K562 (cell line): ENCODE results near the gene PAF1. TPM values are rescaled to one million over a fixed set of nuclear protein-coding genes. Genes with fewer than 3 reads are reported as not detected.

Source experiments
- ARID4B ChIP-seq: sonication (generic); formaldehyde crosslinking; IDR thresholded peaks from 2 replicates; pipeline ENCODE4 v1.8.0; 2022; ENCODE audit warnings: mild to moderate bottlenecking, missing genetic modification reagents
- ATF1 ChIP-seq, 2 experiments: fragments of 450-650 bp in 1 of 2; IDR thresholded peaks; 2 replicates each; pipeline ENCODE4 v1.6.1; 2016; ENCODE audit warnings: missing compliant biosample characterization in 1 of 2, missing genetic modification characterization in 1 of 2
- CBX1 ChIP-seq: sonication (generic); IDR thresholded peaks from 2 replicates; pipeline ENCODE4 v1.6.1; 2016; ENCODE audit warnings: antibody characterized with exemption, low read depth, mild to moderate bottlenecking
- CHD2 ChIP-seq: IDR thresholded peaks from 2 replicates; pipeline ENCODE4 v1.6.1; 2011; ENCODE audit warnings: low read depth, low read length
- HBP1 ChIP-seq: fragments of 450-650 bp; formaldehyde crosslinking; IDR thresholded peaks from 2 replicates; pipeline ENCODE4 v1.4.0; 2022; ENCODE audit warnings: missing genetic modification characterization
- IRF2 ChIP-seq: sonication (generic); formaldehyde crosslinking; IDR thresholded peaks from 2 replicates; pipeline ENCODE4 v1.8.1; 2022; ENCODE audit warnings: mild to moderate bottlenecking, missing genetic modification reagents
- JUN ChIP-seq, 2 experiments: sonication (generic) in 1 of 2; formaldehyde crosslinking in 1 of 2; IDR thresholded peaks; 2 replicates each; pipeline versions ENCODE4 v1.6.1 to v1.8.0; 2012 to 2022; ENCODE audit warnings: borderline replicate concordance in 2 of 2, mild to moderate bottlenecking in 2 of 2, improper control_type of control experiment in 1 of 2, low read depth in 1 of 2, low read length in 1 of 2, missing genetic modification reagents in 1 of 2
- KDM1A ChIP-seq, 2 experiments: fragments of 450-650 bp; IDR thresholded peaks; 2 replicates each; pipeline ENCODE4 v1.6.1; 2016; ENCODE audit warnings: mild to moderate bottlenecking in 2 of 2
- KLF1 ChIP-seq: fragments of 450-650 bp; IDR thresholded peaks from 2 replicates; pipeline ENCODE4 v1.6.1; 2016; ENCODE audit warnings: missing genetic modification characterization, missing compliant biosample characterization
- MTA1 ChIP-seq: fragments of 450-650 bp; IDR thresholded peaks from 2 replicates; pipeline ENCODE4 v1.6.1; 2017; ENCODE audit warnings: borderline replicate concordance
- RBM17 ChIP-seq: fragments of 200-400 bp; formaldehyde crosslinking; IDR thresholded peaks from 2 replicates; pipeline ENCODE4 v1.6.1; 2017; ENCODE audit warnings: low read depth, mild to moderate bottlenecking, low read length, borderline replicate concordance
- SNAPC5 ChIP-seq: fragments of 250-450 bp; sonication (Bioruptor Pico); IDR thresholded peaks from 2 replicates; pipeline ENCODE4 v1.8.0; 2021; ENCODE audit warnings: moderate library complexity, mild to moderate bottlenecking, inconsistent platforms
- TRIM24 ChIP-seq, 2 experiments: fragments of 450-650 bp; IDR thresholded peaks; 2 replicates each; pipeline ENCODE4 v1.6.1; 2016
- TRIM28 ChIP-seq: fragments of 450-650 bp; IDR thresholded peaks from 2 replicates; pipeline ENCODE4 v1.6.1; 2017
- ZNF583 ChIP-seq: fragments of 250-450 bp; sonication (Bioruptor Pico); IDR thresholded peaks from 2 replicates; pipeline ENCODE4 v1.4.0; 2020
- ZNF75A ChIP-seq: fragments of 450-650 bp; formaldehyde crosslinking; IDR thresholded peaks from 2 replicates; pipeline ENCODE4 v1.4.0; 2020; ENCODE audit warnings: mild to moderate bottlenecking
- polyA plus RNA-seq, 8 experiments: library from polyadenylated mRNA; depleted of rRNA in 4 of 8; stranded (reverse) in 5 of 8; unstranded in 3 of 8; fragments of >200 nt; fragmentation: Nextera tagmentation in 2 of 8; fragmentation: Illumina TruSeq in 1 of 8; extraction: Ambion mirVana in 2 of 8; extraction: Trizol in 1 of 8; gene quantifications; 2 replicates each; pipeline versions ENCODE4 v1.2.1 to v1.2.3, GENCODE V29; 2011 to 2014; ENCODE audit warnings: inconsistent platforms in 1 of 8, missing spikeins in 1 of 8
- total RNA-seq, 7 experiments: library from RNA; depleted of rRNA in 6 of 7; stranded (reverse); fragments of >200 nt in 6 of 7; fragmentation: Illumina TruSeq in 2 of 7; extraction: Trizol in 2 of 7; gene quantifications; 2 replicates each; pipeline versions ENCODE4 v1.2.1 to v1.2.3, GENCODE V29; 2011 to 2021; ENCODE audit warnings: low replicate concordance in 1 of 7
- TF ChIP-seq, protein P1 (sequence below): fragments of 450-650 bp; IDR thresholded peaks from 2 replicates; pipeline ENCODE4 v1.6.1; 2018; ENCODE audit warnings: mild to moderate bottlenecking, low read depth; ENCODE audit not compliant: partially characterized antibody
- TF ChIP-seq, protein P2 (sequence below): fragments of 200-800 bp; sonication (Bioruptor generic); IDR thresholded peaks from 2 replicates; pipeline ENCODE4 v1.6.1; 2017; ENCODE audit warnings: missing genetic modification characterization, missing compliant biosample characterization

The PAF1 gene
- total and polyA plus RNA-seq, 9 of the 15 experiments (the other 6 are each of a cell fraction or from before 2014, with no cell fraction given), result 1.5 to 45.0 (median 33.8) TPM

DNA sequence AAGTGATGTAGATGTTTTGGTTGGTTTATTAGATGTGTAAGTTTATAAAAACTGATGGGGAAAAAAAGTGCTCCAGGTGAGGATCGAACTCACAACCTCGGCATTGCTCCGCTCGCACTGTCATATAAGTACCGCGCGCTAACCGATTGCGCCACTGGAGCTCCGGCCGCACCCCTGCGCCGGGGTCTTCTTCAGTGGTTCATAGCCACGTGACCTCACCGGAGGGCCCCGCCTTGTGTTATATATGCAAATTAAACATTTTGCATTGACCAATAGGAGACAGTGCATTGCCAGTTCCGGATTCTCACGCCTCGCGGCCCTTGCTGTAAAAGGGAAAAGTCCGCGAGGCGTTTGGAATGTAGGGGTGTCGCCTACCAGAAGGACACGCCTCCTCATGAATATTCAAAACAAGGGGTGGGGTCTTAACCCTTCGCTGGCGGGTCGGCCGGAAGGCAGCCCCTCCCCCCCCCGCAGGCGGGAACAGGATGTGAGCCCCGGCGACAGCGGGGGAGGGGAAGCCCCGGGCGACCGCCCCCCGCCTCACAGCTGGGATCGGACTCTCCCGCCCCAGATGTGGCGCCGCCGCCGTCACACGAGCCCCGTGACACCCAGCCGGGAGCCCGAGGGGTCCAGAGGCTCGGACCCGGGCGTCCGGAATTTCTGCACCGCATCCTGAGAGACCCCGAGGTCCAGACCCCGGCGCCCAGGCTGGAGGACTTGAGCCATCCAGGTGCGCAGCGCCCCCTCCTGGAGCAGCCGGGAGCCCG is 21.4 kb upstream of the PAF1 start, which contains the start of gene PLEKHG2 (continued):
- TF ChIP-seq, protein P1, sequence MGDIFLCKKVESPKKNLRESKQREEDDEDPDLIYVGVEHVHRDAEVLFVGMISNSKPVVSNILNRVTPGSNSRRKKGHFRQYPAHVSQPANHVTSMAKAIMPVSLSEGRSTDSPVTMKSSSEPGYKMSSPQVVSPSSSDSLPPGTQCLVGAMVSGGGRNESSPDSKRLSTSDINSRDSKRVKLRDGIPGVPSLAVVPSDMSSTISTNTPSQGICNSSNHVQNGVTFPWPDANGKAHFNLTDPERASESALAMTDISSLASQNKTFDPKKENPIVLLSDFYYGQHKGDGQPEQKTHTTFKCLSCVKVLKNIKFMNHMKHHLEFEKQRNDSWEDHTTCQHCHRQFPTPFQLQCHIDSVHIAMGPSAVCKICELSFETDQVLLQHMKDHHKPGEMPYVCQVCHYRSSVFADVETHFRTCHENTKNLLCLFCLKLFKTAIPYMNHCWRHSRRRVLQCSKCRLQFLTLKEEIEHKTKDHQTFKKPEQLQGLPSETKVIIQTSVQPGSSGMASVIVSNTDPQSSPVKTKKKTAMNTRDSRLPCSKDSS, result no peak
- peak; percentile 27; the same call in 1 of the 2 replicates for TF ChIP-seq ZNF583 (CRISPR knock-in tag)
- TF ChIP-seq JUN (IDR thresholded peaks at IDR 0.05; ENCODE audit: borderline replicate concordance, low read depth, low read length), result peak; percentile 71; the same call in 1 of the 2 replicates
- no peak for TF ChIP-seq JUN (CRISPR knock-in tag; IDR thresholded peaks at IDR 0.05; ENCODE audit: borderline replicate concordance)
- TF ChIP-seq MTA1, result peak; percentile 45; the same call in 1 of the 2 replicates
- 0 out of 2 replicates have a peak, but pooled peaks have one; percentile 25 for TF ChIP-seq ATF1 (CRISPR knock-in tag; IDR thresholded peaks at IDR 0.05)
- TF ChIP-seq ATF1 (tag; IDR thresholded peaks at IDR 0.05), result peak; percentile 94
- TF ChIP-seq CBX1, result peak; percentile 79
- 0 out of 2 replicates have a peak, but pooled peaks have one; percentile 36 for TF ChIP-seq ZNF75A (CRISPR knock-in tag)
- 0 out of 2 replicates have a peak, but pooled peaks have one; percentile 22 for TF ChIP-seq HBP1 (CRISPR knock-in tag)
- no peak for TF ChIP-seq SNAPC5 (CRISPR knock-in tag)
- no peak for TF ChIP-seq IRF2
- no peak for TF ChIP-seq RBM17
- TF ChIP-seq CHD2, result peak; percentile 87
- TF ChIP-seq, protein P2, sequence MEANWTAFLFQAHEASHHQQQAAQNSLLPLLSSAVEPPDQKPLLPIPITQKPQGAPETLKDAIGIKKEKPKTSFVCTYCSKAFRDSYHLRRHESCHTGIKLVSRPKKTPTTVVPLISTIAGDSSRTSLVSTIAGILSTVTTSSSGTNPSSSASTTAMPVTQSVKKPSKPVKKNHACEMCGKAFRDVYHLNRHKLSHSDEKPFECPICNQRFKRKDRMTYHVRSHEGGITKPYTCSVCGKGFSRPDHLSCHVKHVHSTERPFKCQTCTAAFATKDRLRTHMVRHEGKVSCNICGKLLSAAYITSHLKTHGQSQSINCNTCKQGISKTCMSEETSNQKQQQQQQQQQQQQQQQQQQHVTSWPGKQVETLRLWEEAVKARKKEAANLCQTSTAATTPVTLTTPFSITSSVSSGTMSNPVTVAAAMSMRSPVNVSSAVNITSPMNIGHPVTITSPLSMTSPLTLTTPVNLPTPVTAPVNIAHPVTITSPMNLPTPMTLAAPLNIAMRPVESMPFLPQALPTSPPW (CRISPR knock-in tag), result peak; percentile 97
- TF ChIP-seq TRIM28, result 0 out of 2 replicates have a peak, but pooled peaks have one; percentile 40
- peak in 1 of 2 experiments; percentile 75; a peak in 3 of 4 replicates for TF ChIP-seq TRIM24 (IDR thresholded peaks at IDR 0.05)
- TF ChIP-seq KDM1A (IDR thresholded peaks at IDR 0.05), result peak in 1 of 2 experiments; percentile 55; a peak in 1 of 4 replicates
- TF ChIP-seq KLF1, result peak; percentile 70
- TF ChIP-seq ARID4B (CRISPR knock-in tag), result peak; percentile 64
